ENCODE data around the gene SUSD6. TPM values are rescaled to one million over a fixed set of nuclear protein-coding genes. Genes with fewer than 3 reads are reported as not detected.

The SUSD6 gene
- total and polyA plus RNA-seq, 2 donors (not counting 1 experiment from before 2014, with no cell fraction given) = 62.3 to 97.8 TPM

- Histone ChIP-seq H3K79me2 (ENCODE audit: control insufficient read depth, insufficient read depth, low read length) (peaks cover 93% of the 10 kb centered on the region), H3K27ac (ENCODE audit: low read length in 2 of 2) (peak overlapping the region; percentile 27 to 77), H3K9me3 (ENCODE audit: control extremely low read depth in 1 of 3, control insufficient read depth in 2 of 3, insufficient read depth in 1 of 3, low read length in 2 of 3) (no peaks in the 10 kb centered on the region), H2AFZ (ENCODE audit: insufficient read depth, low read depth, low read length, poor library complexity, severe bottlenecking) (no peak overlapping the region), H3K27me3 (replicated peaks in 1 of 4; ENCODE audit: control extremely low read depth in 1 of 4, control insufficient read depth in 3 of 4, insufficient read depth in 4 of 4, low read length in 3 of 4) (no peaks in the 10 kb centered on the region), H4K20me1 (ENCODE audit: control insufficient read depth, insufficient read depth, low read length, poor library complexity, severe bottlenecking) (peaks cover 92% of the 10 kb centered on the region), H3K4me3 (ENCODE audit: control extremely low read depth in 1 of 5, extremely low read depth in 1 of 5, insufficient read depth in 1 of 5, low read depth in 2 of 5, low read length in 4 of 5) (no peak overlapping the region), H3K9ac (ENCODE audit: low read length) (peak overlapping the region; percentile 24), H3K4me2 (replicated peaks; ENCODE audit: low read depth, low read length, poor library complexity, severe bottlenecking) (peak overlapping the region; percentile 64), H3K4me1 (ENCODE audit: control insufficient read depth in 2 of 2, insufficient read depth in 2 of 2, low read length in 2 of 2) (peaks cover 67 to 71% of the 10 kb centered on the region in 2 donors), H3K36me3 (replicated peaks in 1 of 2; ENCODE audit: control extremely low read depth in 1 of 2, control insufficient read depth in 1 of 2, extremely low read depth in 1 of 2, insufficient read depth in 2 of 2, low read length in 1 of 2) (peaks cover 11 to 17% of the 10 kb centered on the region in 2 experiments)
- ATAC-seq (ENCODE audit: low read depth) = no peak
- H3K27ac Mint-ChIP-seq = peak overlapping the region; percentile 91
- CTCF ChIA-PET = interaction anchor here (0.6 to 3.2 kb wide), 7 partner anchors 9 to 90 kb away, joined by 3 to 15 read pairs (median 4); no protein-coding TSS in a partner anchor
- peaks cover 80% of the 10 kb centered on the region for H3K4me1 Mint-ChIP-seq
- 70% methylated on average over 1 of the region's 3 CpGs for WGBS (ENCODE audit: insufficient coverage)
- no peaks in the 10 kb centered on the region for H3K9me3 Mint-ChIP-seq (ENCODE audit: insufficient read depth)
- intact Hi-C loops (cut with micrococcal nuclease) = loop anchor here (5.0 kb wide), 2 partner anchors 33 to 37 kb away; no protein-coding TSS in a partner anchor
- peak overlapping the region; percentile 73 for H3K4me3 Mint-ChIP-seq
- DNase-seq = no peak
- H3K27me3 Mint-ChIP-seq = no peaks in the 10 kb centered on the region
- POLR2A ChIA-PET = interaction anchor here (0.6 to 1.5 kb wide), 4 partner anchors 22 to 64 kb away, joined by 3 to 11 read pairs (median 4); partner anchors contain the start of gene SUSD6
- no peak for TF ChIP-seq EZH2 (IDR thresholded peaks at IDR 0.05; ENCODE audit: borderline replicate concordance, insufficient read depth, low read depth, low read length, poor library complexity, severe bottlenecking)
- TF ChIP-seq CTCF (IDR thresholded peaks at IDR 0.05) = no peak
These were observed 63.3 kb downstream of the SUSD6 start for GRCh38 chr14:69674546-69675244.

GRCh38 chr14:69675245-69675583 is 63.8 kb downstream of the SUSD6 start:
- no peaks in the 10 kb centered on the region for H3K27me3 ChIP-seq (replicated peaks in 1 of 4; ENCODE audit: control extremely low read depth in 1 of 4, control insufficient read depth in 3 of 4, insufficient read depth in 4 of 4, low read length in 3 of 4)
- H3K4me3 Mint-ChIP-seq = no peak overlapping the region
- no peaks in the 10 kb centered on the region for H3K9me3 ChIP-seq (ENCODE audit: control extremely low read depth in 1 of 3, control insufficient read depth in 2 of 3, insufficient read depth in 1 of 3, low read length in 2 of 3)
- H3K4me1 ChIP-seq (ENCODE audit: control insufficient read depth in 2 of 2, insufficient read depth in 2 of 2, low read length in 2 of 2) = peaks cover 62 to 66% of the 10 kb centered on the region in 2 donors
- peak overlapping the region; percentile 64 for H3K4me2 ChIP-seq (replicated peaks; ENCODE audit: low read depth, low read length, poor library complexity, severe bottlenecking)
- DNase-seq (no peak), ATAC-seq (ENCODE audit: low read depth) (no peak)
- H3K27ac Mint-ChIP-seq = peak overlapping the region; percentile 91
- H3K27me3 Mint-ChIP-seq = no peaks in the 10 kb centered on the region
- CTCF ChIA-PET = interaction anchor here (0.6 to 3.2 kb wide), 7 partner anchors 9 to 90 kb away, joined by 3 to 15 read pairs (median 4); no protein-coding TSS in a partner anchor
- H3K4me1 Mint-ChIP-seq = peaks cover 76% of the 10 kb centered on the region
- no peak overlapping the region for H2AFZ ChIP-seq (ENCODE audit: insufficient read depth, low read depth, low read length, poor library complexity, severe bottlenecking)
- no peak for TF ChIP-seq EZH2 (IDR thresholded peaks at IDR 0.05; ENCODE audit: borderline replicate concordance, insufficient read depth, low read depth, low read length, poor library complexity, severe bottlenecking)
- TF ChIP-seq CTCF (IDR thresholded peaks at IDR 0.05) = no peak
- POLR2A ChIA-PET = interaction anchor here (0.6 kb wide), 1 partner anchor 26 kb away, joined by 3 read pairs; no protein-coding TSS in a partner anchor
- H3K27ac ChIP-seq (ENCODE audit: low read length in 2 of 2) = peak overlapping the region in 1 of 2 donors; percentile 77
- H3K9me3 Mint-ChIP-seq (ENCODE audit: insufficient read depth) = no peaks in the 10 kb centered on the region
- H3K36me3 ChIP-seq (replicated peaks in 1 of 2; ENCODE audit: control extremely low read depth in 1 of 2, control insufficient read depth in 1 of 2, extremely low read depth in 1 of 2, insufficient read depth in 2 of 2, low read length in 1 of 2) = peaks cover 10 to 12% of the 10 kb centered on the region in 2 experiments
- H4K20me1 ChIP-seq (ENCODE audit: control insufficient read depth, insufficient read depth, low read length, poor library complexity, severe bottlenecking) = peaks cover 93% of the 10 kb centered on the region
- 100% methylated on average over 1 of the region's 1 CpG for WGBS (ENCODE audit: insufficient coverage)
- H3K4me3 ChIP-seq (ENCODE audit: control extremely low read depth in 1 of 5, extremely low read depth in 1 of 5, insufficient read depth in 1 of 5, low read depth in 2 of 5, low read length in 4 of 5) = no peak overlapping the region
- H3K79me2 ChIP-seq (ENCODE audit: control insufficient read depth, insufficient read depth, low read length) = peaks cover 93% of the 10 kb centered on the region
- intact Hi-C loops (cut with micrococcal nuclease) = no loop called here
- no peak overlapping the region for H3K9ac ChIP-seq (ENCODE audit: low read length)

Data from B cell (primary cell).